LNCaP clone FGC (cell line): ENCODE results near the gene CD9.

ENCODE experiments used
- DNase-seq: peaks from one replicate; pipeline ENCODE4 v3.0.0-alpha.2; 2011; ENCODE audit warnings: low read depth
- H3K4me3 ChIP-seq: 2 replicates; pipeline ENCODE4 v1.5.1; 2011; ENCODE audit warnings: mild to moderate bottlenecking, low read depth, low read length, control low read depth
- TF ChIP-seq, protein P1 (sequence below): IDR thresholded peaks from 2 replicates; pipeline ENCODE4 v1.5.1; 2012; ENCODE audit warnings: mild to moderate bottlenecking; ENCODE audit not compliant: control insufficient read depth, insufficient read depth; ENCODE audit errors: extremely low read depth

CD9 gene

DNA sequence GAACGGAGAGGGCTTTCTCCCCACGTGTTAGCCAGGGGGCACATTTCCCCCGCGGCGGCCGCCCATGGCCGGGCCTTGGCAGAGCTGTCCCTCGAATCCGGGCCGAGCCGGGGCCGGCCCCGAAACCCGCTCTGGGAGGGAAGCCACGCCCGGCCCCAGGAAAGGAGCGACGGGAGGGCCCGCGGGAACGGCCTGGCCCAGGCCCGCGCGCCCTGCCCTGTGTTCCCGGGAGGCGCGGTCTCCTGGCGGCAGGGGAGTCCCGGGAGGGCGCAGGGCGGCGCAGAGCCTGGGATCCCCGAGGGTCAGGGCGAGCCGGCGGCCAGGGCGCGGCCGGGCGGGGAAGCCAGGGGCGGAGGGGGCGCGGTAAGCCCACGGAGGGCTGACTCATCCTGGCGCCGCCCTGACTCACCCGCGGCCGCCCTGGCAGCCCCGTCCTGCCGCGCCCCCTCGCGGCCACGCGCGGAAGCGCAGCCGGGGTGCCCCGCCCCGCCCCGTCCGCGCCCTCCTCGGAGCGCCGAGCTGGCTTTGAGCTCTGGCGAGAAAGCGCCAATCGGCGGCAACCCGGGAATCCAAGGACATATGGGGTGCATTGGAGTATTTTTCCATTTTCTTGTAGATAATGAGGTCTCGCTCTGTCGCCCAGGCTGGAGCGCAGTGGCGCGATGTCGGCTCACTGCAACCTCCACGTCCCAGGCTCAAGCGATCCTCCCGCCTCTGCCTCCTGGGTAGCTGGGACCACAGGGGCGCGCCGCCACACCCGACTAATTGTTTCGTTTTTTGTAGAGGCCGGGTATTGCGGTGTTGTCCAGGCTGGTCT, 78.4 kb downstream of the CD9 start:
- H3K4me3 ChIP-seq, result peak overlapping the region; percentile 56
- TF ChIP-seq, protein P1, sequence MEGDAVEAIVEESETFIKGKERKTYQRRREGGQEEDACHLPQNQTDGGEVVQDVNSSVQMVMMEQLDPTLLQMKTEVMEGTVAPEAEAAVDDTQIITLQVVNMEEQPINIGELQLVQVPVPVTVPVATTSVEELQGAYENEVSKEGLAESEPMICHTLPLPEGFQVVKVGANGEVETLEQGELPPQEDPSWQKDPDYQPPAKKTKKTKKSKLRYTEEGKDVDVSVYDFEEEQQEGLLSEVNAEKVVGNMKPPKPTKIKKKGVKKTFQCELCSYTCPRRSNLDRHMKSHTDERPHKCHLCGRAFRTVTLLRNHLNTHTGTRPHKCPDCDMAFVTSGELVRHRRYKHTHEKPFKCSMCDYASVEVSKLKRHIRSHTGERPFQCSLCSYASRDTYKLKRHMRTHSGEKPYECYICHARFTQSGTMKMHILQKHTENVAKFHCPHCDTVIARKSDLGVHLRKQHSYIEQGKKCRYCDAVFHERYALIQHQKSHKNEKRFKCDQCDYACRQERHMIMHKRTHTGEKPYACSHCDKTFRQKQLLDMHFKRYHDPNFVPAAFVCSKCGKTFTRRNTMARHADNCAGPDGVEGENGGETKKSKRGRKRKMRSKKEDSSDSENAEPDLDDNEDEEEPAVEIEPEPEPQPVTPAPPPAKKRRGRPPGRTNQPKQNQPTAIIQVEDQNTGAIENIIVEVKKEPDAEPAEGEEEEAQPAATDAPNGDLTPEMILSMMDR, result peak; percentile 92
- DNase-seq, result no peak

- H3K4me3 ChIP-seq, result peak overlapping the region; percentile 31
- TF ChIP-seq, protein P1, result no peak
Observed at GRCh38 chr12:6279256-6279628, 79.0 kb downstream of the CD9 start.

GRCh38 chr12:6279631-6280030, 79.4 kb downstream of the CD9 start:
- H3K4me3 ChIP-seq, result no peak overlapping the region
- TF ChIP-seq, protein P1, result no peak
- DNase-seq, result no peak

More at GRCh38 chr12:6279256-6279628, 79.0 kb downstream of the CD9 start:
- no peak for DNase-seq

DNA sequence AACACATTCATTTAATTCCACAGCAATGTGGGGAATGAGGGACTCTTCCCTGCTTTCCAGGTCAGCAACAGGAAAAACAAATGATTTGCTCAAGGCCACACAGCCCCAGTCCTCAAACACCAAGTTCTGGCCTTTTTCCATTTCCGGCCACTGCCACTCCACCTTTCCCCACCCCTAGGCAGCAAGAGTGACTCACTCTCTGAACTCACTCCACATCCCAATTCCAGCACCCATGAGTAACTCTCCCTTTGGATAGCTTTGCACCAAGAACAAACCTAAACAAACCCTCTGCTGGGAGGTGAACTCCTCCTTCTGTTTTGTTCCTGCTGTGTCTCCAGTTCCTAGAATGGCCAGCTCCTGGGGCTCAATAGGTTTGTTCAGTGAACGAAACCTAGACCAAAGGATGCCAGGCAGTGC, 79.9 kb downstream of the CD9 start:
- DNase-seq, result peak; percentile 80
- H3K4me3 ChIP-seq, result no peak overlapping the region
- TF ChIP-seq, protein P1, result no peak

DNA sequence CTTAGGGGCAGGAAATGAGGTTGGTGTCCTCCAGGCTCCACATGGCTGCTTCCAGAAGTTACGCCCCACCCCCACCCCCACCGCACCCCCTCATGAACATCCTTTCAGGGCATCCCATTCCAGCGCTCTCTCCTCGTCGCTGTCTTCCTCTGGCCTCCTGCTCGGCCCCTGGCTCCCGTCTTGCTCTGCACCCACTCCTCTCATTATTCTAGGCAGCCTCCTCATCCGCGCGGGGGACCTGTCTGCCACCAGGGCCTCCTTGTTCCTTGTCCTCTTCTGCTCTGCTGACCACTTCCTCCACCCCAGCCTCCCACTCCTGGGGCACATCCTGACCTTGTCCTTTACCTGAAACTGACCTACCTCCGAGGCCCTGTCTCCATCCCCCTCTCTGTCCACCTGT, 80.5 kb downstream of the CD9 start:
- DNase-seq, result no peak
- H3K4me3 ChIP-seq, result no peak overlapping the region
- TF ChIP-seq, protein P1, result no peak

DNA sequence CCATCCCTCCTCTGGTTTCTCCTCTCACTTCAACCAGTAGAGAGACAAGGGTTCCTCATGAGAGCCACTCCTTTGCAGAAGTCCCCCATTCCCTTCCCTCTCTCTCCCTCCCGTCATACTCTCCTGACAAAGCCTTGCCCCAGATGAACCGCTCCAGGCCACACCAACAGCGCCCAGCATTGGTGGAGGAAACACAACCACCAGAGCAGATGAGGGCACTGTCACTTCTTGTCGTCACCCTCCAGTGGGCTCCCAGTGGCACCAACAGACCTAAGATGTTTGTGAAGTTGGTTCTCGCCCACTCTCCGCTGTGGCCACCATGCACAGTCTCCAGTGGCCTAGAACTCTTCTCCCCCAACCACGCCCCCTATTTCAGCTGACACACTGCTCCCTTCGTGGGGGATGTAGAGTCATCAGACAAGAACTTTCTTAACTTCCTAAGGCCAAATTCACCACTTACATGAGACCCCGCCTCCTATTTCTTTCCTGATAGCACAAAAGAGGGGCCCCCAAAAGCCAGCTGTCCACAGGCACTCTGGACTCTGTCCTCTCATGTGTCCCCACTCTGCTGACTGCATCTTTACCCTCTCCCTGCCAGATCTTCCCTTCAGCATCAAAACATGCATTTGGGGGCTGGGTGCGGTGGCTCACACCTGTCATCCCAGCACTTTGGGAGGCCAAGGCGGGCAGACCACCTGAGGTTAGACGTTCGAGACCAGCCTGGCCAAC, 81.0 kb downstream of the CD9 start:
- no peak overlapping the region for H3K4me3 ChIP-seq
- TF ChIP-seq, protein P1, result no peak
- no peak for DNase-seq
